ENCODE measurements around the gene RBMS1. TPM values are rescaled to one million over a fixed set of nuclear protein-coding genes. Genes with fewer than 3 reads are reported as not detected.

RBMS1 gene
- total and polyA plus RNA-seq, 2 donors (not counting 1 experiment from before 2014, with no cell fraction given) = 18.0 to 36.7 TPM

DNA sequence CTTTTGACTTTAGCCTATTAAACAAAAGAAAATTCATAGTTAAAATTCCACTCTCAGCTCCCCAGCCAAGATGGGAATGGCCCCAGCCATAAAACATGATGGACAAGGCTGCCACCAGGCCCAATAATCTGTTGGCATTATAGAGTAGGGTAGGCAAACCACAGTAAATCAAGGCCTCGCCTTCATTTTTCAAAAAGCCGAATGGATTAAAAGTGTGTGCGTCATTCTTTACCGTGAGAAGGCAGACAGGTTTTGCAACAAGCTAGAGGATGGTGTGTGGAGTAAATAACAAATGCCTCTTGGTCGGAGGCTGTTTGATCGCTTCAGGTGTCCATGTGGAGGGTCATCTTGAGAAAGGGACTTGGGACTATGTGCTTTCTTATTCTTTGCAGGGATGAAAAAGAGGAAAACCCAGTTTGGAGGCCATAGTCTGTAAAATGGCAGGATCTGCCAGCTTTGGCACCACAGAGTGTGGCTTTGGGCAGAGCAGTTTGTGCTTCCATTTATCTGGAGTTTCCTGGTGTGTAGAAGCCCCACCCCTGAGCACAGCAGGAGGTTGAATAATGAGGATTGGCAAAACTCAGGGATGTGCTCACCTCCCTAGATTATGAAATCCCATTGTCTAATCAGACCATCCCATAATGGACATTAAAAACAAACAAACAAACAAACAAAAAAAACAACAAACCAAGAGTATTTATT lies 236.4 kb downstream of the RBMS1 start:
- intact Hi-C loops (cut with micrococcal nuclease) = no loop called here
- no peak for DNase-seq
- no peaks in the 10 kb centered on the region for H3K79me2 ChIP-seq (ENCODE audit: control insufficient read depth, insufficient read depth, low read length)
- H3K36me3 ChIP-seq (replicated peaks in 1 of 2; ENCODE audit: control extremely low read depth in 1 of 2, control insufficient read depth in 1 of 2, extremely low read depth in 1 of 2, insufficient read depth in 2 of 2, low read length in 1 of 2) = no peaks in the 10 kb centered on the region
- 100% methylated on average over 5 of the region's 6 CpGs for WGBS (ENCODE audit: insufficient coverage)
- ChIA-PET CTCF (interaction anchor here (1.8 kb wide), 1 partner anchor 9 kb away, joined by 4 read pairs; no protein-coding TSS in a partner anchor), POLR2A (no interaction called here)
- H3K27me3 Mint-ChIP-seq = peaks cover 16% of the 10 kb centered on the region
- H3K9me3 Mint-ChIP-seq (ENCODE audit: insufficient read depth) = no peaks in the 10 kb centered on the region
- no peak overlapping the region for H3K27ac ChIP-seq (ENCODE audit: low read length in 2 of 2)
- no peaks in the 10 kb centered on the region for H4K20me1 ChIP-seq (ENCODE audit: control insufficient read depth, insufficient read depth, low read length, poor library complexity, severe bottlenecking)
- H3K9me3 ChIP-seq (ENCODE audit: control extremely low read depth in 1 of 3, control insufficient read depth in 2 of 3, insufficient read depth in 1 of 3, low read length in 2 of 3) = no peaks in the 10 kb centered on the region
- no peaks in the 10 kb centered on the region for H3K27me3 ChIP-seq (replicated peaks in 1 of 4; ENCODE audit: control extremely low read depth in 1 of 4, control insufficient read depth in 3 of 4, insufficient read depth in 4 of 4, low read length in 3 of 4)
- H3K4me2 ChIP-seq (replicated peaks; ENCODE audit: low read depth, low read length, poor library complexity, severe bottlenecking) = no peak overlapping the region
- no peak overlapping the region for H3K9ac ChIP-seq (ENCODE audit: low read length)
- no peaks in the 10 kb centered on the region for H3K4me1 ChIP-seq (ENCODE audit: control insufficient read depth in 2 of 2, insufficient read depth in 2 of 2, low read length in 2 of 2)
- ATAC-seq (ENCODE audit: low read depth) = no peak
- no peak overlapping the region for H3K27ac Mint-ChIP-seq
- H2AFZ ChIP-seq (ENCODE audit: insufficient read depth, low read depth, low read length, poor library complexity, severe bottlenecking) = no peak overlapping the region
- TF ChIP-seq, protein P1, sequence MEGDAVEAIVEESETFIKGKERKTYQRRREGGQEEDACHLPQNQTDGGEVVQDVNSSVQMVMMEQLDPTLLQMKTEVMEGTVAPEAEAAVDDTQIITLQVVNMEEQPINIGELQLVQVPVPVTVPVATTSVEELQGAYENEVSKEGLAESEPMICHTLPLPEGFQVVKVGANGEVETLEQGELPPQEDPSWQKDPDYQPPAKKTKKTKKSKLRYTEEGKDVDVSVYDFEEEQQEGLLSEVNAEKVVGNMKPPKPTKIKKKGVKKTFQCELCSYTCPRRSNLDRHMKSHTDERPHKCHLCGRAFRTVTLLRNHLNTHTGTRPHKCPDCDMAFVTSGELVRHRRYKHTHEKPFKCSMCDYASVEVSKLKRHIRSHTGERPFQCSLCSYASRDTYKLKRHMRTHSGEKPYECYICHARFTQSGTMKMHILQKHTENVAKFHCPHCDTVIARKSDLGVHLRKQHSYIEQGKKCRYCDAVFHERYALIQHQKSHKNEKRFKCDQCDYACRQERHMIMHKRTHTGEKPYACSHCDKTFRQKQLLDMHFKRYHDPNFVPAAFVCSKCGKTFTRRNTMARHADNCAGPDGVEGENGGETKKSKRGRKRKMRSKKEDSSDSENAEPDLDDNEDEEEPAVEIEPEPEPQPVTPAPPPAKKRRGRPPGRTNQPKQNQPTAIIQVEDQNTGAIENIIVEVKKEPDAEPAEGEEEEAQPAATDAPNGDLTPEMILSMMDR (IDR thresholded peaks at IDR 0.05) = no peak
- no peak for TF ChIP-seq EZH2 (IDR thresholded peaks at IDR 0.05; ENCODE audit: borderline replicate concordance, insufficient read depth, low read depth, low read length, poor library complexity, severe bottlenecking)
- H3K4me3 Mint-ChIP-seq = no peak overlapping the region
- H3K4me1 Mint-ChIP-seq = peaks cover 2% of the 10 kb centered on the region
- no peak overlapping the region for H3K4me3 ChIP-seq (ENCODE audit: control extremely low read depth in 1 of 5, extremely low read depth in 1 of 5, insufficient read depth in 1 of 5, low read depth in 2 of 5, low read length in 4 of 5)

DNA sequence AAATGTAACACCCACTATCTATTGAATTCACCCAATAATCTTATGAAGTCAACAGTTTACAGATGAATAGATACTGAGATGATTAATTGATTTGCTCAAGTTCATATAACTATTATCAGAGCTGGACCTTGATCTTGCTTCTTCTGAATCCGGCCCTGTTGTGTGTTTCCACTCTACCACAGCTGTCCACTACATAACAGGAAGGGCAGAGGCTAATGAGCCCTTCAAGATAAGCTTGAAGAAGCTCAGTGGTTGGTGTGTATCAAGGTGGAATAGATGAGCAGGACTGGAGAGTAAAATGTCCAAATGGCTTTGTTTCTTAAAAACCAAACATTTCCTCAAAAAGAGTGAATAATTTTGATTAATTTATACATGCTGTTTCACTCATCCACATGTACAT lies 237.1 kb downstream of the RBMS1 start:
- Histone ChIP-seq H3K27ac (ENCODE audit: low read length in 2 of 2) (no peak overlapping the region), H3K79me2 (ENCODE audit: control insufficient read depth, insufficient read depth, low read length) (no peaks in the 10 kb centered on the region), H4K20me1 (ENCODE audit: control insufficient read depth, insufficient read depth, low read length, poor library complexity, severe bottlenecking) (no peaks in the 10 kb centered on the region), H3K27me3 (replicated peaks in 1 of 4; ENCODE audit: control extremely low read depth in 1 of 4, control insufficient read depth in 3 of 4, insufficient read depth in 4 of 4, low read length in 3 of 4) (no peaks in the 10 kb centered on the region), H2AFZ (ENCODE audit: insufficient read depth, low read depth, low read length, poor library complexity, severe bottlenecking) (no peak overlapping the region), H3K36me3 (replicated peaks in 1 of 2; ENCODE audit: control extremely low read depth in 1 of 2, control insufficient read depth in 1 of 2, extremely low read depth in 1 of 2, insufficient read depth in 2 of 2, low read length in 1 of 2) (no peaks in the 10 kb centered on the region), H3K4me2 (replicated peaks; ENCODE audit: low read depth, low read length, poor library complexity, severe bottlenecking) (no peak overlapping the region), H3K4me3 (ENCODE audit: control extremely low read depth in 1 of 5, extremely low read depth in 1 of 5, insufficient read depth in 1 of 5, low read depth in 2 of 5, low read length in 4 of 5) (no peak overlapping the region), H3K4me1 (ENCODE audit: control insufficient read depth in 2 of 2, insufficient read depth in 2 of 2, low read length in 2 of 2) (no peaks in the 10 kb centered on the region), H3K9me3 (ENCODE audit: control extremely low read depth in 1 of 3, control insufficient read depth in 2 of 3, insufficient read depth in 1 of 3, low read length in 2 of 3) (no peaks in the 10 kb centered on the region), H3K9ac (ENCODE audit: low read length) (no peak overlapping the region)
- POLR2A ChIA-PET = no interaction called here
- peaks cover 13% of the 10 kb centered on the region for H3K27me3 Mint-ChIP-seq
- no peak overlapping the region for H3K27ac Mint-ChIP-seq
- no peak overlapping the region for H3K4me3 Mint-ChIP-seq
- H3K9me3 Mint-ChIP-seq (ENCODE audit: insufficient read depth) = no peaks in the 10 kb centered on the region
- CTCF ChIA-PET = interaction anchor here (1.8 to 6.5 kb wide), 2 partner anchors 8 to 737 kb away, joined by 4 to 81 read pairs; no protein-coding TSS in a partner anchor
- ATAC-seq (ENCODE audit: low read depth) (no peak), DNase-seq (no peak)
- no peak for TF ChIP-seq EZH2 (IDR thresholded peaks at IDR 0.05; ENCODE audit: borderline replicate concordance, insufficient read depth, low read depth, low read length, poor library complexity, severe bottlenecking)
- TF ChIP-seq, protein P1 (IDR thresholded peaks at IDR 0.05) = no peak
- peaks cover 2% of the 10 kb centered on the region for H3K4me1 Mint-ChIP-seq
- WGBS (ENCODE audit: insufficient coverage) = no CpG with 5 or more reads among the region's 1 CpG
- intact Hi-C loops (cut with micrococcal nuclease) = no loop called here
